Measurements from ENCODE around the gene SLC6A3. TPM values are rescaled to one million over a fixed set of nuclear protein-coding genes. Genes with fewer than 3 reads are reported as not detected.

Gene SLC6A3
- polyA plus RNA-seq, 3 donors, result not detected

DNA sequence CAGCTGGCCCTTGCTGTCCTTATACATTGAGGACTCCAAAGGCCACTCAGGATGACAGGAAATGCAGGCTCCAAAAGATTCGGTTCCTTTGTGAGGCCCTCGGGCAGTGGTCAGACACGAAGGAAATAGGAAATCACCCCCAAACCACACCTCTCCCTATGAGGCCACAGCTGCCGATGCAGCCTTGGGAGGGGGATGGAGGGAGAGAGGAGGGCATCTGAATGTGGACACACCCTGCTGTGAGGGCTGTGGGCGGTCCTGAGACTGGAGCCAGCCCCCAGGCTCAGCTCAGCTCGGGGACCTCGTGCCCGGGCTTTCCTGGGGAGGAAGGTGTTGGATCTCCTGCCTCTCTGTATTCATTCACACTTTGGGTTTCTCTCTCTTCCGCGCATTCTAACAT is 97.7 kb downstream of the SLC6A3 start:
- H3K79me2 ChIP-seq (ENCODE audit: insufficient read depth, low read length), result peaks cover 22% of the 10 kb centered on the region
- H3K4me1 ChIP-seq (ENCODE audit: control insufficient read depth in 1 of 2, insufficient read depth in 2 of 2, low read length in 2 of 2), result peaks cover 16 to 30% of the 10 kb centered on the region in 2 donors
- peak overlapping the region in 1 of 7 donors; percentile 36 for H3K27ac Mint-ChIP-seq
- peaks cover 5 to 9% of the 10 kb centered on the region in 2 donors for H3K36me3 Mint-ChIP-seq
- no peaks in the 10 kb centered on the region for H3K27me3 ChIP-seq (ENCODE audit: control insufficient read depth in 2 of 2, insufficient read depth in 2 of 2, low read length in 2 of 2)
- H3K4me3 Mint-ChIP-seq, result no peak overlapping the region
- no peak overlapping the region for H3K4me3 ChIP-seq (replicated peaks in 1 of 3; ENCODE audit: low read depth in 2 of 3, low read length in 3 of 3)
- H3K27me3 Mint-ChIP-seq (ENCODE audit: low read depth in 3 of 3), result peaks cover 4 to 5% (median 5%) of the 10 kb centered on the region in 3 donors
- H3K9me3 ChIP-seq (replicated peaks in 1 of 2; ENCODE audit: control insufficient read depth in 1 of 2, insufficient read depth in 1 of 2, low read length in 2 of 2), result no peaks in the 10 kb centered on the region
- peaks cover 26% of the 10 kb centered on the region for H3K4me1 Mint-ChIP-seq
- intact Hi-C loops (cut with micrococcal nuclease), result loop anchor here (10.0 kb wide), 4 partner anchors 127 to 453 kb away; partner anchors contain the start of genes BRD9 (in 1 of the 2), MRPL36 (in 1 of the 2) and TRIP13 (in 1 of the 2)
- H3K36me3 ChIP-seq (replicated peaks in 1 of 2; ENCODE audit: control insufficient read depth in 1 of 2, insufficient read depth in 2 of 2, low read length in 2 of 2), result peaks cover 6 to 10% of the 10 kb centered on the region in 2 donors
- no peak for DNase-seq
- H4K20me1 ChIP-seq (ENCODE audit: insufficient read depth, low read length), result no peaks in the 10 kb centered on the region
- 100% methylated on average over 1 of the region's 10 CpGs for WGBS (ENCODE audit: insufficient coverage)
- TF ChIP-seq, protein P1, sequence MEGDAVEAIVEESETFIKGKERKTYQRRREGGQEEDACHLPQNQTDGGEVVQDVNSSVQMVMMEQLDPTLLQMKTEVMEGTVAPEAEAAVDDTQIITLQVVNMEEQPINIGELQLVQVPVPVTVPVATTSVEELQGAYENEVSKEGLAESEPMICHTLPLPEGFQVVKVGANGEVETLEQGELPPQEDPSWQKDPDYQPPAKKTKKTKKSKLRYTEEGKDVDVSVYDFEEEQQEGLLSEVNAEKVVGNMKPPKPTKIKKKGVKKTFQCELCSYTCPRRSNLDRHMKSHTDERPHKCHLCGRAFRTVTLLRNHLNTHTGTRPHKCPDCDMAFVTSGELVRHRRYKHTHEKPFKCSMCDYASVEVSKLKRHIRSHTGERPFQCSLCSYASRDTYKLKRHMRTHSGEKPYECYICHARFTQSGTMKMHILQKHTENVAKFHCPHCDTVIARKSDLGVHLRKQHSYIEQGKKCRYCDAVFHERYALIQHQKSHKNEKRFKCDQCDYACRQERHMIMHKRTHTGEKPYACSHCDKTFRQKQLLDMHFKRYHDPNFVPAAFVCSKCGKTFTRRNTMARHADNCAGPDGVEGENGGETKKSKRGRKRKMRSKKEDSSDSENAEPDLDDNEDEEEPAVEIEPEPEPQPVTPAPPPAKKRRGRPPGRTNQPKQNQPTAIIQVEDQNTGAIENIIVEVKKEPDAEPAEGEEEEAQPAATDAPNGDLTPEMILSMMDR (IDR thresholded peaks at IDR 0.05), result no peak
- H3K27ac ChIP-seq (ENCODE audit: low read depth in 1 of 2, low read length in 2 of 2), result no peak overlapping the region
- no peaks in the 10 kb centered on the region for H3K9me3 Mint-ChIP-seq
- no peak overlapping the region for H2AFZ ChIP-seq (ENCODE audit: insufficient read depth, low read depth, low read length, poor library complexity, severe bottlenecking)
- H3K9ac ChIP-seq (ENCODE audit: insufficient read depth, low read length, poor library complexity, severe bottlenecking), result no peak overlapping the region
- H3K4me2 ChIP-seq (replicated peaks; ENCODE audit: extremely low read depth, low read length, poor library complexity, severe bottlenecking), result no peak overlapping the region

DNA sequence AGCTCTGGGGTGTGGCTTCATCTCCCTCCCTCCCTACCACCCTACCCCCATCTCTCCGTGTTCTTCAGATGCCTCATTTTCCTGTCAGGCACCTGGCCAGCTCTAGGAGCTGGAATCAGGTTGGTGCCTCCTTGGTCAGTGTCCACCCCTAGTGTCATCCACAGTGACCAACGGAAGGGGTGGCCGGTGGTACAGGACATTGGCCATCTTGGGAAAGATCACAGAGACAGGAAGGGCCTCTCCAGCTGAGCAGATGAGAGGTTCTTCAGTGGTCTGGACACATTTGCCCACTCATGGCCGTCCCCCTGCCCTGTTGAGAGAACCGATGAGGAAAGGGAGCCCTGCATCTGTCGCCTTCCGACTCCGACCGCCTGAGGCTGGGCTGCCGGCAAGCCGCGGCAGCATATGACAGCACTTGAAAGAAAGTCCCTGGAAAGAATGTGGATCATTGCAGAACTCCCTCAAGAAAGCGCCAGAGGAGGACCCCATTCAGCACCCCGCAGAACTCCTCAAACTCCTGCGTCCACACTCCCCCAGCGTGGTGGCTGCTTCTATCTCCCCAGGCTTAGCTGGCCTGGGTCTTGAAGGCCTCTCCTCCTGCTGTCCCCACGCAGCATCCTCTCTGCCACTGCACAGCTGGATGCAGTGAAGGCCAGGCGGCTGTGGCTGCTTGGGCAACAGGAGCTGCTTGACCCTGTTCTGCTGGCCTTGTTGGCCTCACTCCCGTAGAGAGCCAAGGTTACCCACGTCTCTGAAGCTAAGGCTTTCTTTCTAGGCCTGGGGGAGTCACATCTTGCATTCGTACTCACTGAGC is 98.4 kb downstream of the SLC6A3 start:
- no peak overlapping the region for H3K27ac ChIP-seq (ENCODE audit: low read depth in 1 of 2, low read length in 2 of 2)
- 92% methylated on average over 15 of the region's 21 CpGs for WGBS (ENCODE audit: insufficient coverage)
- no peak overlapping the region for H3K9ac ChIP-seq (ENCODE audit: insufficient read depth, low read length, poor library complexity, severe bottlenecking)
- DNase-seq, result no peak
- H3K27me3 Mint-ChIP-seq (ENCODE audit: low read depth in 3 of 3), result peaks cover 0 to 3% (median 1%) of the 10 kb centered on the region in 3 donors
- H3K9me3 ChIP-seq (replicated peaks in 1 of 2; ENCODE audit: control insufficient read depth in 1 of 2, insufficient read depth in 1 of 2, low read length in 2 of 2), result no peaks in the 10 kb centered on the region
- H3K27ac Mint-ChIP-seq, result no peak overlapping the region
- H3K4me2 ChIP-seq (replicated peaks; ENCODE audit: extremely low read depth, low read length, poor library complexity, severe bottlenecking), result no peak overlapping the region
- H3K36me3 Mint-ChIP-seq, result peaks cover 12 to 16% of the 10 kb centered on the region in 2 donors
- H3K4me1 ChIP-seq (ENCODE audit: control insufficient read depth in 1 of 2, insufficient read depth in 2 of 2, low read length in 2 of 2), result peaks cover 16 to 30% of the 10 kb centered on the region in 2 donors
- H3K4me3 ChIP-seq (replicated peaks in 1 of 3; ENCODE audit: low read depth in 2 of 3, low read length in 3 of 3), result no peak overlapping the region
- TF ChIP-seq, protein P1 (IDR thresholded peaks at IDR 0.05), result no peak
- no peaks in the 10 kb centered on the region for H3K9me3 Mint-ChIP-seq
- intact Hi-C loops (cut with micrococcal nuclease), result loop anchor here (10.0 kb wide), 4 partner anchors 128 to 452 kb away; partner anchors contain the start of genes BRD9 (in 1 of the 2), MRPL36 (in 1 of the 2) and TRIP13 (in 1 of the 2)
- H2AFZ ChIP-seq (ENCODE audit: insufficient read depth, low read depth, low read length, poor library complexity, severe bottlenecking), result no peak overlapping the region
- H4K20me1 ChIP-seq (ENCODE audit: insufficient read depth, low read length), result peaks cover 2% of the 10 kb centered on the region
- H3K79me2 ChIP-seq (ENCODE audit: insufficient read depth, low read length), result peaks cover 22% of the 10 kb centered on the region
- no peaks in the 10 kb centered on the region for H3K27me3 ChIP-seq (ENCODE audit: control insufficient read depth in 2 of 2, insufficient read depth in 2 of 2, low read length in 2 of 2)
- H3K4me3 Mint-ChIP-seq, result no peak overlapping the region
- peaks cover 26% of the 10 kb centered on the region for H3K4me1 Mint-ChIP-seq
- H3K36me3 ChIP-seq (replicated peaks in 1 of 2; ENCODE audit: control insufficient read depth in 1 of 2, insufficient read depth in 2 of 2, low read length in 2 of 2), result peaks cover 13 to 17% of the 10 kb centered on the region in 2 donors
